GM23338 (cell line): Measurements from ENCODE around the gene FAM13A. TPM values are rescaled to one million over a fixed set of nuclear protein-coding genes. Genes with fewer than 3 reads are reported as not detected.

Experiments used
- ATAC-seq: fragments of 200-7000 bp; cut with Tn5 transposase; 3 replicates; pipeline ENCODE4 v1.9.1; 2020
- DNase-seq: peaks from one replicate; pipeline ENCODE4 v3.0.0-alpha.2; 2015; ENCODE audit warnings: low spot score
- H2AFZ ChIP-seq: fragments of 200-600 bp; sonication (generic); 2 replicates; pipeline ENCODE4 v1.8.0; 2016; ENCODE audit warnings: antibody characterized with exemption, mild to moderate bottlenecking, moderate library complexity
- H3F3A ChIP-seq: fragments of 200-600 bp; sonication (generic); replicated peaks from 2 replicates; pipeline ENCODE4 v1.8.0; 2017; ENCODE audit warnings: antibody characterized with exemption, mixed run types, low read depth
- H3K27ac ChIP-seq: fragments of 200-600 bp; sonication (generic); 2 replicates; pipeline ENCODE4 v1.6.1; 2016; ENCODE audit warnings: low read depth
- H3K27me3 ChIP-seq: fragments of 200-600 bp; sonication (generic); 2 replicates; pipeline ENCODE4 v1.8.0; 2016; ENCODE audit warnings: mild to moderate bottlenecking, mixed run types, moderate library complexity; ENCODE audit not compliant: insufficient read depth
- H3K36me3 ChIP-seq: fragments of 200-600 bp; sonication (generic); 2 replicates; pipeline ENCODE4 v1.8.0; 2016; ENCODE audit warnings: mild to moderate bottlenecking; ENCODE audit not compliant: insufficient read depth
- H3K4me1 ChIP-seq: fragments of 200-600 bp; sonication (generic); 2 replicates; pipeline ENCODE4 v1.8.0; 2016; ENCODE audit warnings: mild to moderate bottlenecking, moderate library complexity; ENCODE audit not compliant: insufficient read depth
- H3K4me2 ChIP-seq: fragments of 200-600 bp; sonication (generic); 2 replicates; pipeline ENCODE4 v1.7.1; 2017; ENCODE audit warnings: mixed run types
- H3K4me3 ChIP-seq: fragments of 200-600 bp; sonication (generic); 2 replicates; pipeline ENCODE4 v1.6.1; 2016; ENCODE audit warnings: mixed run types
- H3K79me2 ChIP-seq: fragments of 200-600 bp; sonication (generic); replicated peaks from 2 replicates; pipeline ENCODE4 v1.8.0; 2017; ENCODE audit warnings: mild to moderate bottlenecking; ENCODE audit not compliant: insufficient read depth
- H3K9me2 ChIP-seq: fragments of 200-600 bp; sonication (generic); 2 replicates; pipeline ENCODE4 v1.8.0; 2017; ENCODE audit not compliant: insufficient read depth
- H4K20me1 ChIP-seq: fragments of 200-600 bp; sonication (generic); replicated peaks from 2 replicates; pipeline ENCODE4 v1.8.0; 2017; ENCODE audit warnings: mild to moderate bottlenecking; ENCODE audit not compliant: insufficient read depth
- H3K27ac Mint-ChIP-seq: 2 replicates; pipeline ENCODE4 v1.8.0; 2020; ENCODE audit warnings: inconsistent platforms, mild to moderate bottlenecking, moderate library complexity, mixed read lengths
- H3K27me3 Mint-ChIP-seq: 3 replicates; pipeline ENCODE4 v1.8.0; 2022; ENCODE audit warnings: low read depth, mild to moderate bottlenecking, moderate library complexity, mixed read lengths, inconsistent platforms; ENCODE audit not compliant: insufficient read depth, poor library complexity
- H3K36me3 Mint-ChIP-seq: 3 replicates; pipeline ENCODE4 v1.8.0; 2021; ENCODE audit warnings: low read depth, mild to moderate bottlenecking, inconsistent platforms, moderate library complexity, mixed read lengths
- H3K4me1 Mint-ChIP-seq: 3 replicates; pipeline ENCODE4 v1.8.0; 2020; ENCODE audit warnings: mild to moderate bottlenecking, inconsistent platforms, mixed read lengths
- H3K4me3 Mint-ChIP-seq: 3 replicates; pipeline ENCODE4 v1.8.0; 2021; ENCODE audit warnings: moderate library complexity, mild to moderate bottlenecking, inconsistent platforms, mixed read lengths
- H3K9me3 Mint-ChIP-seq: 3 replicates; pipeline ENCODE4 v1.8.0; 2020; ENCODE audit warnings: moderate library complexity, mild to moderate bottlenecking, inconsistent platforms, mixed read lengths
- CREB1 ChIP-seq: fragments of 250-450 bp; sonication (Bioruptor Pico); IDR thresholded peaks from 2 replicates; pipeline ENCODE4 v1.5.0; 2020; ENCODE audit warnings: low read depth, mild to moderate bottlenecking, moderate library complexity
- NANOG ChIP-seq: IDR thresholded peaks from 2 replicates; pipeline ENCODE4 v1.6.1; 2016; ENCODE audit warnings: antibody characterized with exemption, borderline replicate concordance
- polyA plus RNA-seq: library from polyadenylated mRNA; unstranded; fragments of >200 nt; fragmentation: Nextera tagmentation; extraction: Ambion mirVana; gene quantifications from 2 replicates; pipeline ENCODE4 v1.2.1, GENCODE V29; 2016
- total RNA-seq: library from RNA; depleted of rRNA; stranded (reverse); fragments of >200 nt; shearing (Covaris generic); gene quantifications from 2 replicates; pipeline ENCODE4 v1.2.3, GENCODE V29; 2014
- TF ChIP-seq, protein P1 (sequence below): fragments of 250-450 bp; sonication (Bioruptor Pico); IDR thresholded peaks from 2 replicates; pipeline ENCODE4 v1.5.0; 2020; ENCODE audit warnings: mild to moderate bottlenecking, moderate library complexity
- TF ChIP-seq, protein P2 (sequence below): IDR thresholded peaks from 2 replicates; pipeline ENCODE4 v1.6.1; 2016; ENCODE audit warnings: antibody characterized with exemption
- TF ChIP-seq, protein P3 (sequence below), 2 experiments: fragments of 200-600 bp in 1 of 2; sonication (generic) in 1 of 2; conservative IDR thresholded peaks; 2 replicates each; pipeline versions ENCODE4 v1.5.1 to v1.6.1; 2016 to 2017; ENCODE audit warnings: antibody characterized with exemption in 2 of 2, low read depth in 2 of 2, mild to moderate bottlenecking in 2 of 2, moderate library complexity in 1 of 2
- TF ChIP-seq, protein P4 (sequence below): IDR thresholded peaks from one replicate; pipeline ENCODE4 v1.6.1; 2018; ENCODE audit warnings: antibody characterized with exemption; ENCODE audit not compliant: unreplicated experiment

The FAM13A gene
- total and polyA plus RNA-seq, 2 experiments from 2014 or later, result 13.9 to 28.4 TPM

DNA sequence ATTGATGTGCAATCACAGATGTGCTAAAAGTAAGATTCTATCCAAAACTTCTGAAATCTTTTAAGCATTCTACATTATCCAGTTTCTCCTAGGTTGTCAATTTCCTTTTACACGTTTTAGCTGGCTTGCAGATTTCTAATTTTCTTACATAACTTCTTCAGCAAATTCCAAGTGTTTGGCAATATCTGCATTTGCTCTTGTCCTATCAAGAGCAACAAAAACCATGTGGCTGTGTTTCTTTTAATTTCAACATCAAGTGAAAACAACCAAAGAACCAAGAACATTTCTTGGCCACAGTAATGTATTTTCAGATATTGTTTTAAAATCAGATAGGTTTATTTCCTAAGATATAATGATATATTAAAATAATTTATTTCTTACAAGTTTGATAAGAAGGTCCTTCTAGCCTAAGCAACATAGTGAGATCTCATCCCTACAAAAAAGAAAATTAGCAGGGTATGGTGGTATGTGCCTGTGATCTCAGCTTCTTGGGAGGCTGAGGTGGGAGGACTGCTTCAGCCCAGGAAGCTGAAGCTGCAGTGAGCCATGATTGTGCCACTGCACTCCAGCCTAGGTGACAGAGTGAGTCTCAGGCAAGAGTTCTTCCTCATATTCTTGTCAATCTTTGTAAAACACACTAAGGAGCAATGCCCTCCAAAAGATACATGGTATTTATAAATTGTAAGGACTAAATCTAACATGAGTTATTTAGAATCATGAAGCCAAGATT is 228.0 kb downstream of the FAM13A start (continued):
- TF ChIP-seq, protein P1, sequence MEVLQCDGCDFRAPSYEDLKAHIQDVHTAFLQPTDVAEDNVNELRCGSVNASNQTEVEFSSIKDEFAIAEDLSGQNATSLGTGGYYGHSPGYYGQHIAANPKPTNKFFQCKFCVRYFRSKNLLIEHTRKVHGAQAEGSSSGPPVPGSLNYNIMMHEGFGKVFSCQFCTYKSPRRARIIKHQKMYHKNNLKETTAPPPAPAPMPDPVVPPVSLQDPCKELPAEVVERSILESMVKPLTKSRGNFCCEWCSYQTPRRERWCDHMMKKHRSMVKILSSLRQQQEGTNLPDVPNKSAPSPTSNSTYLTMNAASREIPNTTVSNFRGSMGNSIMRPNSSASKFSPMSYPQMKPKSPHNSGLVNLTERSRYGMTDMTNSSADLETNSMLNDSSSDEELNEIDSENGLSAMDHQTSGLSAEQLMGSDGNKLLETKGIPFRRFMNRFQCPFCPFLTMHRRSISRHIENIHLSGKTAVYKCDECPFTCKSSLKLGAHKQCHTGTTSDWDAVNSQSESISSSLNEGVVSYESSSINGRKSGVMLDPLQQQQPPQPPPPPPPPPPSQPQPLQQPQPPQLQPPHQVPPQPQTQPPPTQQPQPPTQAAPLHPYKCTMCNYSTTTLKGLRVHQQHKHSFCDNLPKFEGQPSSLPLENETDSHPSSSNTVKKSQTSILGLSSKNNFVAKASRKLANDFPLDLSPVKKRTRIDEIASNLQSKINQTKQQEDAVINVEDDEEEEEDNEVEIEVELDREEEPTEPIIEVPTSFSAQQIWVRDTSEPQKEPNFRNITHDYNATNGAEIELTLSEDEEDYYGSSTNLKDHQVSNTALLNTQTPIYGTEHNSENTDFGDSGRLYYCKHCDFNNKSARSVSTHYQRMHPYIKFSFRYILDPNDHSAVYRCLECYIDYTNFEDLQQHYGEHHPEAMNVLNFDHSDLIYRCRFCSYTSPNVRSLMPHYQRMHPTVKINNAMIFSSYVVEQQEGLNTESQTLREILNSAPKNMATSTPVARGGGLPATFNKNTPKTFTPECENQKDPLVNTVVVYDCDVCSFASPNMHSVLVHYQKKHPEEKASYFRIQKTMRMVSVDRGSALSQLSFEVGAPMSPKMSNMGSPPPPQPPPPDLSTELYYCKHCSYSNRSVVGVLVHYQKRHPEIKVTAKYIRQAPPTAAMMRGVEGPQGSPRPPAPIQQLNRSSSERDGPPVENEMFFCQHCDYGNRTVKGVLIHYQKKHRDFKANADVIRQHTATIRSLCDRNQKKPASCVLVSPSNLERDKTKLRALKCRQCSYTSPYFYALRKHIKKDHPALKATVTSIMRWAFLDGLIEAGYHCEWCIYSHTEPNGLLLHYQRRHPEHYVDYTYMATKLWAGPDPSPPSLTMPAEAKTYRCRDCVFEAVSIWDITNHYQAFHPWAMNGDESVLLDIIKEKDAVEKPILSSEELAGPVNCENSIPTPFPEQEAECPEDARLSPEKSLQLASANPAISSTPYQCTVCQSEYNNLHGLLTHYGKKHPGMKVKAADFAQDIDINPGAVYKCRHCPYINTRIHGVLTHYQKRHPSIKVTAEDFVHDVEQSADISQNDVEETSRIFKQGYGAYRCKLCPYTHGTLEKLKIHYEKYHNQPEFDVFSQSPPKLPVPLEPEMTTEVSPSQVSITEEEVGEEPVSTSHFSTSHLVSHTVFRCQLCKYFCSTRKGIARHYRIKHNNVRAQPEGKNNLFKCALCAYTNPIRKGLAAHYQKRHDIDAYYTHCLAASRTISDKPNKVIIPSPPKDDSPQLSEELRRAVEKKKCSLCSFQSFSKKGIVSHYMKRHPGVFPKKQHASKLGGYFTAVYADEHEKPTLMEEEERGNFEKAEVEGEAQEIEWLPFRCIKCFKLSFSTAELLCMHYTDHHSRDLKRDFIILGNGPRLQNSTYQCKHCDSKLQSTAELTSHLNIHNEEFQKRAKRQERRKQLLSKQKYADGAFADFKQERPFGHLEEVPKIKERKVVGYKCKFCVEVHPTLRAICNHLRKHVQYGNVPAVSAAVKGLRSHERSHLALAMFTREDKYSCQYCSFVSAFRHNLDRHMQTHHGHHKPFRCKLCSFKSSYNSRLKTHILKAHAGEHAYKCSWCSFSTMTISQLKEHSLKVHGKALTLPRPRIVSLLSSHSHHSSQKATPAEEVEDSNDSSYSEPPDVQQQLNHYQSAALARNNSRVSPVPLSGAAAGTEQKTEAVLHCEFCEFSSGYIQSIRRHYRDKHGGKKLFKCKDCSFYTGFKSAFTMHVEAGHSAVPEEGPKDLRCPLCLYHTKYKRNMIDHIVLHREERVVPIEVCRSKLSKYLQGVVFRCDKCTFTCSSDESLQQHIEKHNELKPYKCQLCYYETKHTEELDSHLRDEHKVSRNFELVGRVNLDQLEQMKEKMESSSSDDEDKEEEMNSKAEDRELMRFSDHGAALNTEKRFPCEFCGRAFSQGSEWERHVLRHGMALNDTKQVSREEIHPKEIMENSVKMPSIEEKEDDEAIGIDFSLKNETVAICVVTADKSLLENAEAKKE, result no peak

DNA sequence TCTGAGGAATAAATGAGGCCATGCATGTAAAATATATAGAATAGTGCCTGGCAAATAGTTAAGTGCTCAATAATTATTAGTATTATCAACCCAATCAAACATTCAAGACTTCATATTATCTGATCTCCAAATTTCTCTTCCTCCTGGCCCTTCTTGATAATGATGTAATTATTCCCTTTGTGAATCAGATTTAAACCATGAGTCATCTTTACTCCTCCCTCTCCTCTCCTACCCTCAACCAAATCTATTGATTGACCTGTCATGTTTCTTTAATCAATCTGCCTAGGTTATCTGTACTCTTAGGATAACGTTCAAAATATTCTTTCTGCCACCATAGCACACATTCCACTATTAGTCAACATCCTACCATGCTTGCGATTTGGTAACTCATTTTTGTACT is 229.5 kb downstream of the FAM13A start:
- H4K20me1 ChIP-seq, result no peaks in the 10 kb centered on the region
- H3K27me3 Mint-ChIP-seq, result peaks cover 2% of the 10 kb centered on the region
- no peaks in the 10 kb centered on the region for H3K9me2 ChIP-seq
- H2AFZ ChIP-seq, result no peak overlapping the region
- H3K27ac Mint-ChIP-seq, result no peak overlapping the region
- no peak overlapping the region for H3K4me3 Mint-ChIP-seq
- no peak overlapping the region for H3K4me3 ChIP-seq
- ATAC-seq (no peak), DNase-seq (no peak)
- TF ChIP-seq NANOG (no peak), CREB1 (CRISPR knock-in tag) (no peak)
- TF ChIP-seq, protein P2, sequence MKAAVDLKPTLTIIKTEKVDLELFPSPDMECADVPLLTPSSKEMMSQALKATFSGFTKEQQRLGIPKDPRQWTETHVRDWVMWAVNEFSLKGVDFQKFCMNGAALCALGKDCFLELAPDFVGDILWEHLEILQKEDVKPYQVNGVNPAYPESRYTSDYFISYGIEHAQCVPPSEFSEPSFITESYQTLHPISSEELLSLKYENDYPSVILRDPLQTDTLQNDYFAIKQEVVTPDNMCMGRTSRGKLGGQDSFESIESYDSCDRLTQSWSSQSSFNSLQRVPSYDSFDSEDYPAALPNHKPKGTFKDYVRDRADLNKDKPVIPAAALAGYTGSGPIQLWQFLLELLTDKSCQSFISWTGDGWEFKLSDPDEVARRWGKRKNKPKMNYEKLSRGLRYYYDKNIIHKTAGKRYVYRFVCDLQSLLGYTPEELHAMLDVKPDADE, result no peak
- TF ChIP-seq, protein P3, sequence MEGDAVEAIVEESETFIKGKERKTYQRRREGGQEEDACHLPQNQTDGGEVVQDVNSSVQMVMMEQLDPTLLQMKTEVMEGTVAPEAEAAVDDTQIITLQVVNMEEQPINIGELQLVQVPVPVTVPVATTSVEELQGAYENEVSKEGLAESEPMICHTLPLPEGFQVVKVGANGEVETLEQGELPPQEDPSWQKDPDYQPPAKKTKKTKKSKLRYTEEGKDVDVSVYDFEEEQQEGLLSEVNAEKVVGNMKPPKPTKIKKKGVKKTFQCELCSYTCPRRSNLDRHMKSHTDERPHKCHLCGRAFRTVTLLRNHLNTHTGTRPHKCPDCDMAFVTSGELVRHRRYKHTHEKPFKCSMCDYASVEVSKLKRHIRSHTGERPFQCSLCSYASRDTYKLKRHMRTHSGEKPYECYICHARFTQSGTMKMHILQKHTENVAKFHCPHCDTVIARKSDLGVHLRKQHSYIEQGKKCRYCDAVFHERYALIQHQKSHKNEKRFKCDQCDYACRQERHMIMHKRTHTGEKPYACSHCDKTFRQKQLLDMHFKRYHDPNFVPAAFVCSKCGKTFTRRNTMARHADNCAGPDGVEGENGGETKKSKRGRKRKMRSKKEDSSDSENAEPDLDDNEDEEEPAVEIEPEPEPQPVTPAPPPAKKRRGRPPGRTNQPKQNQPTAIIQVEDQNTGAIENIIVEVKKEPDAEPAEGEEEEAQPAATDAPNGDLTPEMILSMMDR (conservative IDR thresholded peaks at IDR 0.05; ENCODE audit: low read depth in 2 of 2), result no peak
- TF ChIP-seq, protein P4, sequence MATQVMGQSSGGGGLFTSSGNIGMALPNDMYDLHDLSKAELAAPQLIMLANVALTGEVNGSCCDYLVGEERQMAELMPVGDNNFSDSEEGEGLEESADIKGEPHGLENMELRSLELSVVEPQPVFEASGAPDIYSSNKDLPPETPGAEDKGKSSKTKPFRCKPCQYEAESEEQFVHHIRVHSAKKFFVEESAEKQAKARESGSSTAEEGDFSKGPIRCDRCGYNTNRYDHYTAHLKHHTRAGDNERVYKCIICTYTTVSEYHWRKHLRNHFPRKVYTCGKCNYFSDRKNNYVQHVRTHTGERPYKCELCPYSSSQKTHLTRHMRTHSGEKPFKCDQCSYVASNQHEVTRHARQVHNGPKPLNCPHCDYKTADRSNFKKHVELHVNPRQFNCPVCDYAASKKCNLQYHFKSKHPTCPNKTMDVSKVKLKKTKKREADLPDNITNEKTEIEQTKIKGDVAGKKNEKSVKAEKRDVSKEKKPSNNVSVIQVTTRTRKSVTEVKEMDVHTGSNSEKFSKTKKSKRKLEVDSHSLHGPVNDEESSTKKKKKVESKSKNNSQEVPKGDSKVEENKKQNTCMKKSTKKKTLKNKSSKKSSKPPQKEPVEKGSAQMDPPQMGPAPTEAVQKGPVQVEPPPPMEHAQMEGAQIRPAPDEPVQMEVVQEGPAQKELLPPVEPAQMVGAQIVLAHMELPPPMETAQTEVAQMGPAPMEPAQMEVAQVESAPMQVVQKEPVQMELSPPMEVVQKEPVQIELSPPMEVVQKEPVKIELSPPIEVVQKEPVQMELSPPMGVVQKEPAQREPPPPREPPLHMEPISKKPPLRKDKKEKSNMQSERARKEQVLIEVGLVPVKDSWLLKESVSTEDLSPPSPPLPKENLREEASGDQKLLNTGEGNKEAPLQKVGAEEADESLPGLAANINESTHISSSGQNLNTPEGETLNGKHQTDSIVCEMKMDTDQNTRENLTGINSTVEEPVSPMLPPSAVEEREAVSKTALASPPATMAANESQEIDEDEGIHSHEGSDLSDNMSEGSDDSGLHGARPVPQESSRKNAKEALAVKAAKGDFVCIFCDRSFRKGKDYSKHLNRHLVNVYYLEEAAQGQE, result no peak
- no peaks in the 10 kb centered on the region for H3K27me3 ChIP-seq
- peaks cover 8% of the 10 kb centered on the region; the same call in 2 of the 3 replicates for H3K4me1 Mint-ChIP-seq
- H3K9me3 Mint-ChIP-seq, result no peaks in the 10 kb centered on the region
- no peaks in the 10 kb centered on the region for H3K36me3 ChIP-seq
- H3K36me3 Mint-ChIP-seq, result no peaks in the 10 kb centered on the region
- H3K4me2 ChIP-seq, result no peak overlapping the region
- no peaks in the 10 kb centered on the region for H3F3A ChIP-seq
- no peaks in the 10 kb centered on the region for H3K79me2 ChIP-seq
- no peak overlapping the region for H3K27ac ChIP-seq
- peaks cover 4% of the 10 kb centered on the region for H3K4me1 ChIP-seq
